HepG2 (cell line): Measurements from ENCODE around the gene UBE2O. TPM values are rescaled to one million over a fixed set of nuclear protein-coding genes. Genes with fewer than 3 reads are reported as not detected.
A peak's percentile ranks its signal among the peaks of the same experiment; 100 is the strongest.

Experiments
- ATF1 ChIP-seq: IDR thresholded peaks from 2 replicates; pipeline ENCODE4 v1.6.1; 2016; ENCODE audit warnings: mild to moderate bottlenecking, control low read depth
- CHCHD3 ChIP-seq: sonication (generic); formaldehyde crosslinking; IDR thresholded peaks from 2 replicates; pipeline ENCODE4 v1.8.0; 2022; ENCODE audit warnings: mild to moderate bottlenecking, missing genetic modification reagents, moderate library complexity
- CHD4 ChIP-seq: fragments of 200-600 bp; sonication (generic); IDR thresholded peaks from 2 replicates; pipeline ENCODE4 v1.7.0; 2017; ENCODE audit warnings: mild to moderate bottlenecking, low read length, borderline replicate concordance
- DMAP1 ChIP-seq: IDR thresholded peaks from 2 replicates; pipeline ENCODE4 v1.6.1; 2016
- FOSL2 ChIP-seq: sonication (generic); formaldehyde crosslinking; IDR thresholded peaks from 2 replicates; pipeline ENCODE4 v1.4.0; 2020; ENCODE audit warnings: missing genetic modification reagents
- GATAD2A ChIP-seq: IDR thresholded peaks from 2 replicates; pipeline ENCODE4 v1.6.1; 2016
- GFI1 ChIP-seq: sonication (generic); formaldehyde crosslinking; IDR thresholded peaks from 2 replicates; pipeline ENCODE4 v1.5.0; 2020; ENCODE audit warnings: missing genetic modification reagents, mild to moderate bottlenecking, borderline replicate concordance
- GLI4 ChIP-seq: sonication (generic); formaldehyde crosslinking; IDR thresholded peaks from 2 replicates; pipeline ENCODE4 v1.5.1; 2020; ENCODE audit warnings: missing genetic modification reagents, mild to moderate bottlenecking, moderate library complexity, borderline replicate concordance
- KDM6A ChIP-seq: IDR thresholded peaks from 2 replicates; pipeline ENCODE4 v1.6.1; 2016; ENCODE audit warnings: low read depth
- MED1 ChIP-seq: sonication (generic); formaldehyde crosslinking; IDR thresholded peaks from 2 replicates; pipeline ENCODE4 v1.4.0; 2020; ENCODE audit warnings: missing genetic modification reagents
- MYNN ChIP-seq: sonication (generic); formaldehyde crosslinking; IDR thresholded peaks from 2 replicates; pipeline ENCODE4 v1.4.0; 2020; ENCODE audit warnings: mild to moderate bottlenecking, low read depth, missing genetic modification reagents
- PCBP2 ChIP-seq: fragments of 200-400 bp; formaldehyde crosslinking; optimal IDR thresholded peaks from 2 replicates; pipeline ENCODE3; 2018; ENCODE audit warnings: low read length, low read depth; ENCODE audit not compliant: poor library complexity, severe bottlenecking
- SRSF9 ChIP-seq: fragments of 200-400 bp; formaldehyde crosslinking; IDR thresholded peaks from 2 replicates; pipeline ENCODE4 v1.6.1; 2018; ENCODE audit warnings: borderline replicate concordance, mild to moderate bottlenecking, low read depth, low read length; ENCODE audit not compliant: insufficient read depth, poor library complexity, severe bottlenecking
- TCF7 ChIP-seq: sonication (generic); IDR thresholded peaks from 2 replicates; pipeline ENCODE4 v1.6.1; 2016; ENCODE audit warnings: antibody characterized with exemption, low read depth
- ZBTB4 ChIP-seq: sonication (generic); formaldehyde crosslinking; IDR thresholded peaks from 2 replicates; pipeline ENCODE4 v1.4.0; 2020; ENCODE audit warnings: missing genetic modification reagents, mild to moderate bottlenecking, borderline replicate concordance
- ZMYM3 ChIP-seq: sonication (generic); formaldehyde crosslinking; IDR thresholded peaks from 2 replicates; pipeline ENCODE4 v1.5.1; 2020; ENCODE audit warnings: mild to moderate bottlenecking, missing genetic modification reagents
- ZNF136 ChIP-seq: sonication (generic); formaldehyde crosslinking; IDR thresholded peaks from 2 replicates; pipeline ENCODE4 v1.8.1; 2022; ENCODE audit warnings: low read depth, mild to moderate bottlenecking, moderate library complexity, missing genetic modification reagents
- ZNF17 ChIP-seq: sonication (generic); formaldehyde crosslinking; IDR thresholded peaks from 2 replicates; pipeline ENCODE4 v1.5.0; 2020; ENCODE audit warnings: mild to moderate bottlenecking, missing genetic modification reagents
- ZNF367 ChIP-seq: sonication (generic); formaldehyde crosslinking; IDR thresholded peaks from 2 replicates; pipeline ENCODE4 v1.4.0; 2020; ENCODE audit warnings: missing genetic modification reagents, borderline replicate concordance
- ZNF629 ChIP-seq: sonication (generic); formaldehyde crosslinking; conservative IDR thresholded peaks from 2 replicates; pipeline ENCODE4 v1.5.0; 2020; ENCODE audit warnings: missing genetic modification reagents
- ZNF781 ChIP-seq: sonication (generic); formaldehyde crosslinking; IDR thresholded peaks from 2 replicates; pipeline ENCODE4 v1.5.1; 2020; ENCODE audit warnings: borderline replicate concordance, mild to moderate bottlenecking, missing genetic modification reagents; ENCODE audit errors: not compliant biosample characterization
- ZNF850 ChIP-seq: sonication (generic); formaldehyde crosslinking; conservative IDR thresholded peaks from 2 replicates; pipeline ENCODE4 v1.9.0; 2021; ENCODE audit warnings: mild to moderate bottlenecking, missing genetic modification reagents
- ZSCAN9 ChIP-seq: IDR thresholded peaks from 2 replicates; pipeline ENCODE4 v1.6.1; 2016; ENCODE audit warnings: borderline replicate concordance
- polyA plus RNA-seq, 8 experiments: library from polyadenylated mRNA; depleted of rRNA in 3 of 8; stranded (reverse) in 7 of 8; unstranded in 1 of 8; fragments of >200 nt; fragmentation: Illumina TruSeq in 4 of 8; extraction: Trizol in 4 of 8; gene quantifications; 2 replicates each; pipeline versions ENCODE4 v1.2.1 to v1.2.3, GENCODE V29; 2011 to 2016; ENCODE audit warnings: low read depth in 4 of 8, missing spikeins in 1 of 8, mixed read lengths in 1 of 8; ENCODE audit not compliant: insufficient read depth in 1 of 8
- total RNA-seq, 5 experiments: library from RNA; depleted of rRNA; stranded (reverse); fragments of >200 nt; fragmentation: Illumina TruSeq; extraction: Trizol; gene quantifications; 2 replicates each; pipeline ENCODE4 v1.2.3, GENCODE V29; 2016; ENCODE audit warnings: low read depth in 1 of 5
- TF ChIP-seq, protein P1 (sequence below): sonication (generic); formaldehyde crosslinking; IDR thresholded peaks from 2 replicates; pipeline ENCODE4 v1.4.0; 2020; ENCODE audit warnings: low read depth, mild to moderate bottlenecking, missing genetic modification reagents
- TF ChIP-seq, protein P2 (sequence below): sonication (generic); formaldehyde crosslinking; IDR thresholded peaks from 2 replicates; pipeline ENCODE4 v1.4.0; 2020; ENCODE audit warnings: missing genetic modification reagents, borderline replicate concordance

Gene UBE2O
- total and polyA plus RNA-seq, 2 of the 13 experiments (the other 11 are each of a cell fraction or from before 2014, with no cell fraction given), result 21.5 to 23.5 TPM

GRCh38 chr17:76351526-76352071 lies 101.4 kb downstream of the UBE2O start (continued):
- TF ChIP-seq, protein P1, sequence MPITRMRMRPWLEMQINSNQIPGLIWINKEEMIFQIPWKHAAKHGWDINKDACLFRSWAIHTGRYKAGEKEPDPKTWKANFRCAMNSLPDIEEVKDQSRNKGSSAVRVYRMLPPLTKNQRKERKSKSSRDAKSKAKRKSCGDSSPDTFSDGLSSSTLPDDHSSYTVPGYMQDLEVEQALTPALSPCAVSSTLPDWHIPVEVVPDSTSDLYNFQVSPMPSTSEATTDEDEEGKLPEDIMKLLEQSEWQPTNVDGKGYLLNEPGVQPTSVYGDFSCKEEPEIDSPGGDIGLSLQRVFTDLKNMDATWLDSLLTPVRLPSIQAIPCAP (CRISPR knock-in tag), result 0 out of 2 replicates have a peak, but pooled peaks have one; percentile 12
- TF ChIP-seq DMAP1 (CRISPR knock-in tag), result peak; percentile 14; the same call in 1 of the 2 replicates
- no peak for TF ChIP-seq PCBP2
- TF ChIP-seq SRSF9, result no peak
- TF ChIP-seq FOSL2 (CRISPR knock-in tag), result 0 out of 2 replicates have a peak, but pooled peaks have one; percentile 12
- peak; percentile 29; the same call in 1 of the 2 replicates for TF ChIP-seq ATF1 (CRISPR knock-in tag)
- TF ChIP-seq ZNF629 (CRISPR knock-in tag), result peak; percentile 27; the same call in 1 of the 2 replicates
- peak; percentile 93 for TF ChIP-seq GFI1 (CRISPR knock-in tag)
- peak; percentile 86; the same call in 1 of the 2 replicates for TF ChIP-seq GATAD2A
- peak; percentile 37; the same call in 1 of the 2 replicates for TF ChIP-seq ZSCAN9 (CRISPR knock-in tag)
- TF ChIP-seq MED1 (CRISPR knock-in tag), result peak; percentile 82
- TF ChIP-seq TCF7, result 0 out of 2 replicates have a peak, but pooled peaks have one; percentile 63
- 0 out of 2 replicates have a peak, but pooled peaks have one; percentile 25 for TF ChIP-seq GLI4 (CRISPR knock-in tag)
- peak; percentile 79; the same call in 1 of the 2 replicates for TF ChIP-seq KDM6A
- TF ChIP-seq CHD4, result peak; percentile 3; the same call in 1 of the 2 replicates
- TF ChIP-seq MYNN (CRISPR knock-in tag), result 0 out of 2 replicates have a peak, but pooled peaks have one; percentile 7
- no peak for TF ChIP-seq ZNF17 (CRISPR knock-in tag)
- TF ChIP-seq ZBTB4 (CRISPR knock-in tag), result 0 out of 2 replicates have a peak, but pooled peaks have one; percentile 21
- TF ChIP-seq ZNF850, result 0 out of 2 replicates have a peak, but pooled peaks have one; percentile 50
- TF ChIP-seq ZNF781 (CRISPR knock-in tag), result peak; percentile 72
- 0 out of 2 replicates have a peak, but pooled peaks have one; percentile 35 for TF ChIP-seq ZNF136 (CRISPR knock-in tag)
- TF ChIP-seq CHCHD3 (CRISPR knock-in tag), result no peak
- peak; percentile 84 for TF ChIP-seq ZMYM3 (CRISPR knock-in tag)
- TF ChIP-seq, protein P2, sequence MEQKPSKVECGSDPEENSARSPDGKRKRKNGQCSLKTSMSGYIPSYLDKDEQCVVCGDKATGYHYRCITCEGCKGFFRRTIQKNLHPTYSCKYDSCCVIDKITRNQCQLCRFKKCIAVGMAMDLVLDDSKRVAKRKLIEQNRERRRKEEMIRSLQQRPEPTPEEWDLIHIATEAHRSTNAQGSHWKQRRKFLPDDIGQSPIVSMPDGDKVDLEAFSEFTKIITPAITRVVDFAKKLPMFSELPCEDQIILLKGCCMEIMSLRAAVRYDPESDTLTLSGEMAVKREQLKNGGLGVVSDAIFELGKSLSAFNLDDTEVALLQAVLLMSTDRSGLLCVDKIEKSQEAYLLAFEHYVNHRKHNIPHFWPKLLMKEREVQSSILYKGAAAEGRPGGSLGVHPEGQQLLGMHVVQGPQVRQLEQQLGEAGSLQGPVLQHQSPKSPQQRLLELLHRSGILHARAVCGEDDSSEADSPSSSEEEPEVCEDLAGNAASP, result peak; percentile 95
- TF ChIP-seq ZNF367, result 0 out of 2 replicates have a peak, but pooled peaks have one; percentile 33
